Activated T-cell treated with anti-CD3 and anti-CD28 coated beads, Interleukin-2, amount 50 U/mL, for 48 hours (primary cell): ENCODE data around the gene GNAS.

Experiments used
- DNase-seq, 2 experiments: peaks; one replicate each; pipeline ENCODE4 v3.0.0-alpha.2; 2020

The GNAS gene

GRCh38 chr20:58883241-58883691, 30.8 kb downstream of the GNAS start:
- DNase-seq: no peak

GRCh38 chr20:58884966-58885365, 32.5 kb downstream of the GNAS start:
- DNase-seq: no peak

GRCh38 chr20:58886546-58886945, 34.0 kb downstream of the GNAS start:
- DNase-seq: no peak

- no peak for DNase-seq
Observed at GRCh38 chr20:58888103-58888502, 35.6 kb downstream of the GNAS start.

- DNase-seq: peak; percentile 83 to 88
Observed at GRCh38 chr20:58888521-58889333, 36.2 kb downstream of the GNAS start.

GRCh38 chr20:58889334-58889760, 36.8 kb downstream of the GNAS start:
- DNase-seq: no peak

- DNase-seq: peak; percentile 27 to 48
Observed at GRCh38 chr20:58889798-58890517, 37.4 kb downstream of the GNAS start.

- peak; percentile 77 to 79 for DNase-seq
Observed at GRCh38 chr20:58890518-58891085, 38.1 kb downstream of the GNAS start.

GRCh38 chr20:58891086-58891717, 38.7 kb downstream of the GNAS start:
- peak; percentile 68 to 77 for DNase-seq

GRCh38 chr20:58891718-58892140, 39.2 kb downstream of the GNAS start:
- peak; percentile 52 to 63 for DNase-seq

- DNase-seq: peak; percentile 82 to 86
Observed at GRCh38 chr20:58892141-58892931, 39.8 kb downstream of the GNAS start.

- no peak for DNase-seq
Observed at GRCh38 chr20:58892932-58893224, 40.4 kb downstream of the GNAS start.

GRCh38 chr20:58893355-58894120, 41.0 kb downstream of the GNAS start:
- DNase-seq: peak; percentile 54 to 65

GRCh38 chr20:58894652-58895447, 42.3 kb downstream of the GNAS start:
- DNase-seq: no peak

- no peak for DNase-seq
Observed at GRCh38 chr20:58895448-58896180, 43.1 kb downstream of the GNAS start.

GRCh38 chr20:58896820-58897219, 44.3 kb downstream of the GNAS start:
- DNase-seq: no peak

- no peak for DNase-seq
Observed at GRCh38 chr20:58897488-58897887, 45.0 kb downstream of the GNAS start.

- DNase-seq: no peak
Observed at GRCh38 chr20:58898629-58899408, 46.3 kb downstream of the GNAS start.

- DNase-seq: no peak
Observed at GRCh38 chr20:58899512-58899911, 47.0 kb downstream of the GNAS start.
